A549 (cell line): ENCODE results near the gene LCAT. TPM values are rescaled to one million over a fixed set of nuclear protein-coding genes. Genes with fewer than 3 reads are reported as not detected.

Source experiments
- ATAC-seq, 2 experiments: fragments of 200-7000 bp in 1 of 2; fragments of >200 bp in 1 of 2; cut with Nextera tagmentation in 1 of 2; cut with Tn5 transposase in 1 of 2; 3 replicates each; pipeline versions ENCODE4 v1.8.0 to v1.9.1; 2018 to 2020; ENCODE audit warnings: mild to moderate bottlenecking in 1 of 2, moderate library complexity in 1 of 2
- CTCF ChIA-PET: fragments of 300-600 bp; sonication (Branson Sonifier 250); formaldehyde crosslinking; extraction: SDS; loops from one replicate; lab custom pipeline; 2021; ENCODE audit warnings: antibody characterized with exemption, inconsistent platforms; lab: Yijun Ruan, JAX
- POLR2A ChIA-PET: fragments of 350-600 bp; formaldehyde crosslinking; extraction: SDS; loops from one replicate; lab custom pipeline; 2021; ENCODE audit warnings: antibody characterized with exemption, inconsistent platforms; lab: Yijun Ruan, JAX
- DNase-seq, 2 experiments: peaks; one replicate each; pipeline versions ENCODE4 v3.0.0 to v3.0.0-alpha.2; 2011 to 2016; ENCODE audit warnings: low read depth in 1 of 2, low spot score in 1 of 2
- FAIRE-seq: peaks from 2 replicates; lab custom pipeline; 2011; peaks lifted over from hg19 to GRCh38; lab: Jason Lieb, UNC
- H3K27ac ChIP-seq, 2 experiments: fragments of >200 bp; sonication (Bioruptor Twin); formaldehyde crosslinking; 3 replicates each; pipeline ENCODE4 v1.5.1; 2016 to 2017
- H3K4me1 ChIP-seq: fragments of >200 bp; sonication (Bioruptor Twin); formaldehyde crosslinking; 3 replicates; pipeline ENCODE4 v1.6.1; 2016
- H3K4me2 ChIP-seq: fragments of >200 bp; sonication (Bioruptor Twin); formaldehyde crosslinking; 3 replicates; pipeline ENCODE4 v1.6.1; 2016
- H3K4me3 ChIP-seq: fragments of >200 bp; sonication (Bioruptor Twin); formaldehyde crosslinking; 3 replicates; pipeline ENCODE4 v1.5.1; 2016
- H3K9me3 ChIP-seq: fragments of >200 bp; sonication (Bioruptor Twin); formaldehyde crosslinking; 3 replicates; pipeline ENCODE4 v1.6.1; 2016
- ATOH8 ChIP-seq: fragments of 250-450 bp; sonication (Bioruptor Pico); IDR thresholded peaks from 2 replicates; pipeline ENCODE4 v1.5.0; 2020; ENCODE audit warnings: low read depth, mild to moderate bottlenecking, moderate library complexity
- CEBPB ChIP-seq, 2 experiments: fragments of >200 bp in 1 of 2; sonication (Bioruptor Twin) in 1 of 2; formaldehyde crosslinking in 1 of 2; IDR thresholded peaks; 2 replicates each; pipeline ENCODE4 v1.6.1; 2012 to 2016
- CHD2 ChIP-seq: fragments of 150-350 bp; IDR thresholded peaks from 2 replicates; pipeline ENCODE4 v1.6.1; 2014; ENCODE audit warnings: low read length; ENCODE audit not compliant: partially characterized antibody
- E2F6 ChIP-seq: IDR thresholded peaks from 2 replicates; pipeline ENCODE4 v1.6.1; 2012; ENCODE audit warnings: low read depth, borderline replicate concordance
- EHF ChIP-seq: fragments of 250-450 bp; sonication (Bioruptor Pico); IDR thresholded peaks from 2 replicates; pipeline ENCODE4 v1.5.0; 2020; ENCODE audit warnings: mild to moderate bottlenecking
- EP300 ChIP-seq, 2 experiments: fragments of >200 bp; sonication (Bioruptor Twin); formaldehyde crosslinking; IDR thresholded peaks; 2 replicates in 1 of 2; 3 replicates in 1 of 2; pipeline ENCODE4 v1.6.1; 2016 to 2017
- FOSL2 ChIP-seq, 2 experiments: fragments of 450-650 bp in 1 of 2; fragments of >200 bp in 1 of 2; sonication (Bioruptor Twin) in 1 of 2; formaldehyde crosslinking; IDR thresholded peaks; 2 replicates each; pipeline versions ENCODE4 v1.5.0 to v1.6.1; 2016 to 2020; ENCODE audit warnings: mild to moderate bottlenecking in 1 of 2, moderate library complexity in 1 of 2
- GATA3 ChIP-seq: IDR thresholded peaks from 2 replicates; pipeline ENCODE4 v1.6.1; 2012; ENCODE audit warnings: borderline replicate concordance
- HDAC2 ChIP-seq: fragments of 200-600 bp; sonication (generic); IDR thresholded peaks from 2 replicates; pipeline ENCODE4 v1.6.1; 2016
- HES2 ChIP-seq: fragments of >200 bp; sonication (Bioruptor Twin); formaldehyde crosslinking; IDR thresholded peaks from 2 replicates; pipeline ENCODE4 v1.6.1; 2016
- HEYL ChIP-seq: fragments of 250-450 bp; sonication (Bioruptor Pico); IDR thresholded peaks from 2 replicates; pipeline ENCODE4 v1.8.0; 2021; ENCODE audit warnings: mild to moderate bottlenecking, moderate library complexity
- HOXA7 ChIP-seq: fragments of 250-450 bp; sonication (Bioruptor Pico); IDR thresholded peaks from 2 replicates; pipeline ENCODE4 v1.5.0; 2020; ENCODE audit warnings: mild to moderate bottlenecking, moderate library complexity
- JUN ChIP-seq, 2 experiments: fragments of >200 bp; sonication (Bioruptor Twin); formaldehyde crosslinking; IDR thresholded peaks; 2 replicates in 1 of 2; 3 replicates in 1 of 2; pipeline ENCODE4 v1.6.1; 2016 to 2017
- KDM1A ChIP-seq: fragments of 200-600 bp; sonication (generic); IDR thresholded peaks from 2 replicates; pipeline ENCODE4 v1.6.1; 2016; ENCODE audit warnings: low read depth, mild to moderate bottlenecking
- KDM5A ChIP-seq: fragments of 200-600 bp; sonication (generic); IDR thresholded peaks from 2 replicates; pipeline ENCODE4 v1.6.1; 2016; ENCODE audit warnings: antibody characterized with exemption, mild to moderate bottlenecking
- MAFK ChIP-seq: fragments of 450-650 bp; IDR thresholded peaks from 2 replicates; pipeline ENCODE4 v1.6.1; 2014; ENCODE audit not compliant: partially characterized antibody
- MAZ ChIP-seq: fragments of 150-350 bp; IDR thresholded peaks from 2 replicates; pipeline ENCODE4 v1.6.1; 2014; ENCODE audit warnings: antibody characterized with exemption, low read depth, low read length, borderline replicate concordance
- PBX3 ChIP-seq: IDR thresholded peaks from 2 replicates; pipeline ENCODE4 v1.6.1; 2012
- POLR2A ChIP-seq: IDR thresholded peaks from 2 replicates; pipeline ENCODE4 v1.6.1; 2012; ENCODE audit warnings: mild to moderate bottlenecking, low read length
- RAD21 ChIP-seq, 2 experiments: fragments of >200 bp in 1 of 2; sonication (Bioruptor Twin) in 1 of 2; formaldehyde crosslinking in 1 of 2; IDR thresholded peaks in 1 of 2; conservative IDR thresholded peaks in 1 of 2; 2 replicates in 1 of 2; 3 replicates in 1 of 2; pipeline ENCODE4 v1.6.1; 2012 to 2018; ENCODE audit warnings: inconsistent platforms in 1 of 2
- RFX5 ChIP-seq: fragments of 450-650 bp; IDR thresholded peaks from 2 replicates; pipeline ENCODE4 v1.7.1; 2014; ENCODE audit warnings: antibody characterized with exemption, mild to moderate bottlenecking, moderate library complexity
- RNF2 ChIP-seq: fragments of 200-600 bp; sonication (generic); IDR thresholded peaks from 2 replicates; pipeline ENCODE4 v1.6.1; 2016; ENCODE audit warnings: low read depth, mild to moderate bottlenecking, antibody characterized with exemption, moderate library complexity, borderline replicate concordance
- TFCP2L1 ChIP-seq: fragments of 250-450 bp; sonication (Bioruptor Pico); IDR thresholded peaks from 2 replicates; pipeline ENCODE4 v1.5.0; 2021; ENCODE audit warnings: mild to moderate bottlenecking
- TP53 ChIP-seq: fragments of 250-450 bp; sonication (Bioruptor Pico); IDR thresholded peaks from 2 replicates; pipeline ENCODE4 v1.5.0; 2021; ENCODE audit warnings: mild to moderate bottlenecking, moderate library complexity
- USF2 ChIP-seq: fragments of 450-650 bp; IDR thresholded peaks from 2 replicates; pipeline ENCODE4 v1.6.1; 2014; ENCODE audit warnings: antibody characterized with exemption
- ZC3H11A ChIP-seq: fragments of 450-650 bp; IDR thresholded peaks from 2 replicates; pipeline ENCODE4 v1.6.1; 2014; ENCODE audit warnings: antibody characterized with exemption, mild to moderate bottlenecking
- ZFP36 ChIP-seq: fragments of 450-650 bp; IDR thresholded peaks from 2 replicates; pipeline ENCODE4 v1.6.1; 2014; ENCODE audit warnings: borderline replicate concordance; ENCODE audit not compliant: partially characterized antibody
- ZNF302 ChIP-seq: fragments of 250-450 bp; sonication (Bioruptor Pico); IDR thresholded peaks from 2 replicates; pipeline ENCODE4 v1.9.0; 2021; ENCODE audit warnings: inconsistent platforms, mild to moderate bottlenecking, moderate library complexity
- WGBS: methylation state at CpG from one replicate; pipeline ENCODE4 v1.1.6; 2017; ENCODE audit errors: missing lambda C conversion rate; 5-methylcytosine and 5-hydroxymethylcytosine counted together
- polyA plus RNA-seq, 4 experiments: library from polyadenylated mRNA; depleted of rRNA in 3 of 4; stranded (reverse); fragments of >200 nt; fragmentation: RNase III in 1 of 4; extraction: RNeasy Plus Mini Kit Qiagen cat#74134 plus additional on column Dnase treatment in 1 of 4; gene quantifications; 2 replicates in 3 of 4; 3 replicates in 1 of 4; pipeline ENCODE4 v1.2.3, GENCODE V29; 2011 to 2017

Gene LCAT
- polyA plus RNA-seq, 2 of the 4 experiments (the other 2 are of a cell fraction) = 1.7 to 8.4 TPM

GRCh38 chr16:67932462-67932840 is 11.5 kb downstream of the LCAT start:
- 81% methylated on average over 4 of the region's 4 CpGs for WGBS
- no peak overlapping the region for H3K4me3 ChIP-seq
- H3K4me2 ChIP-seq = no peak overlapping the region
- ChIA-PET POLR2A (no interaction called here), CTCF (interaction anchor here (0.6 to 22.2 kb wide), 10 partner anchors 10 to 439 kb away, joined by 3 to 370 read pairs (median 6); partner anchors contain the start of genes EDC4 and NRN1L)
- no peaks in the 10 kb centered on the region for H3K9me3 ChIP-seq
- H3K4me1 ChIP-seq = peaks cover 16% of the 10 kb centered on the region; the same call in 2 of the 3 replicates
- FAIRE-seq (no peak), ATAC-seq (no peak), DNase-seq (no peak)
- no peak overlapping the region for H3K27ac ChIP-seq
- TF ChIP-seq USF2 (no peak), ZC3H11A (no peak), FOSL2 (IDR thresholded peaks at IDR 0.05) (no peak), FOSL2 (CRISPR knock-in tag; IDR thresholded peaks at IDR 0.05) (no peak), EHF (no peak), RFX5 (no peak), RNF2 (no peak), MAFK (no peak), E2F6 (no peak)
- TF ChIP-seq, all 56 proteins: peak for 0

- Histone ChIP-seq H3K4me1 (peaks cover 10% of the 10 kb centered on the region; the same call in 2 of the 3 replicates), H3K27ac (no peak within 1 kb of the TSS), H3K4me2 (no peak within 1 kb of the TSS), H3K9me3 (no peaks in the 10 kb centered on the region), H3K4me3 (no peak within 1 kb of the TSS)
- TF ChIP-seq GATA3 = no peak
- TF ChIP-seq KDM1A = no peak
- no peak for TF ChIP-seq HES2
- no peak for TF ChIP-seq FOSL2 (IDR thresholded peaks at IDR 0.05)
- no peak for TF ChIP-seq FOSL2 (CRISPR knock-in tag; IDR thresholded peaks at IDR 0.05)
- TF ChIP-seq HDAC2 = no peak
- TF ChIP-seq HOXA7 (CRISPR knock-in tag) = no peak
- TF ChIP-seq RAD21 (conservative IDR thresholded peaks at IDR 0.05 in 1 of 2, IDR thresholded peaks at IDR 0.05 in 1 of 2) = no peak
- ChIA-PET POLR2A (no interaction called here), CTCF (interaction anchor here (0.5 to 22.2 kb wide), 13 partner anchors 10 to 450 kb away, joined by 3 to 370 read pairs (median 5); partner anchors contain the start of genes EDC4 and NRN1L)
- WGBS = 91% methylated on average over 14 of the region's 15 CpGs
- no peak for FAIRE-seq
- no peak for DNase-seq
- ATAC-seq = no peak
These were observed 12.0 kb downstream of the LCAT start, which contains the start of gene CTRL for GRCh38 chr16:67931712-67932461. TSS of gene CTRL (minus strand) at chr16:67931862. CDS start at chr16:67931852, 10 bp downstream.

- ATAC-seq (no peak), FAIRE-seq (no peak), DNase-seq (no peak)
- H3K9me3 ChIP-seq = no peaks in the 10 kb centered on the region
- ChIA-PET POLR2A (no interaction called here), CTCF (interaction anchor here (0.9 to 22.2 kb wide), 9 partner anchors 11 to 449 kb away, joined by 3 to 370 read pairs (median 4); partner anchors contain the start of genes EDC4 and NRN1L)
- H3K4me2 ChIP-seq = no peak overlapping the region
- H3K4me3 ChIP-seq = no peak overlapping the region
- 84% methylated on average over 8 of the region's 17 CpGs for WGBS
- H3K27ac ChIP-seq = no peak overlapping the region
- H3K4me1 ChIP-seq = peaks cover 9% of the 10 kb centered on the region; the same call in 1 of the 3 replicates
- TF ChIP-seq ZNF302 (CRISPR knock-in tag) (no peak), TFCP2L1 (CRISPR knock-in tag) (no peak), HES2 (no peak), CEBPB (IDR thresholded peaks at IDR 0.05) (no peak), MAZ (no peak), TP53 (no peak), E2F6 (no peak), ZFP36 (no peak), ATOH8 (no peak), KDM5A (no peak), GATA3 (no peak), CHD2 (no peak), PBX3 (no peak), HEYL (CRISPR knock-in tag) (no peak), POLR2A (no peak), JUN (IDR thresholded peaks at IDR 0.05) (no peak), EP300 (IDR thresholded peaks at IDR 0.05) (no peak)
These were observed 13.2 kb downstream of the LCAT start for GRCh38 chr16:67930678-67931211.
